ENCODE results near the gene RPTOR.

GRCh38 chr17:80499560-80499959 lies 45.1 kb upstream of the RPTOR start:
- no peak for TF ChIP-seq TAF1 (IDR thresholded peaks at IDR 0.05; ENCODE audit: low read depth, low read length)
- TF ChIP-seq POLR2A (IDR thresholded peaks at IDR 0.05; ENCODE audit: low read depth, low read length) = no peak
- no peak for TF ChIP-seq POLR2AphosphoS5 (IDR thresholded peaks at IDR 0.05; ENCODE audit: low read depth, low read length)
- no peak for TF ChIP-seq SPI1 (IDR thresholded peaks at IDR 0.05; ENCODE audit: low read depth, low read length)
- no peak for TF ChIP-seq PAX5 (IDR thresholded peaks at IDR 0.05; ENCODE audit: insufficient read depth, low read length, severe bottlenecking)

Data from GM12891 (cell line).